Osteoblast (primary cell): ENCODE measurements around the gene PLCG2. TPM values are rescaled to one million over a fixed set of nuclear protein-coding genes. Genes with fewer than 3 reads are reported as not detected.

Source experiments
- DNase-seq: peaks from one replicate; pipeline ENCODE4 v3.0.0; 2011; ENCODE audit warnings: low spot score, mixed read lengths; ENCODE audit not compliant: insufficient read length; ENCODE audit errors: missing footprints
- H2AFZ ChIP-seq: 2 replicates; pipeline ENCODE4 v1.6.0; 2011; ENCODE audit warnings: mild to moderate bottlenecking, low read length
- H3K27ac ChIP-seq: 2 replicates; pipeline ENCODE4 v1.5.1; 2011; ENCODE audit warnings: mild to moderate bottlenecking, low read depth, low read length, moderate library complexity
- H3K27me3 ChIP-seq: 2 replicates; pipeline ENCODE4 v1.6.0; 2012; ENCODE audit warnings: mild to moderate bottlenecking, control low read depth, inconsistent platforms, low read length, moderate library complexity; ENCODE audit not compliant: insufficient read depth
- H3K36me3 ChIP-seq: 2 replicates; pipeline ENCODE4 v1.5.1; 2011; ENCODE audit warnings: mild to moderate bottlenecking, low read length, control low read depth, moderate library complexity; ENCODE audit not compliant: insufficient read depth
- H3K4me1 ChIP-seq: 2 replicates; pipeline ENCODE4 v1.5.1; 2011; ENCODE audit warnings: mild to moderate bottlenecking, low read length, control low read depth, moderate library complexity; ENCODE audit not compliant: insufficient read depth
- H3K4me2 ChIP-seq: 2 replicates; pipeline ENCODE4 v1.6.0; 2011; ENCODE audit warnings: mild to moderate bottlenecking, low read length; ENCODE audit not compliant: insufficient read depth
- H3K4me3 ChIP-seq: fragments of 200-600 bp; sonication (generic); 3 replicates; pipeline ENCODE4 v1.5.1; 2012; ENCODE audit warnings: mild to moderate bottlenecking, low read length, inconsistent platforms; ENCODE audit not compliant: insufficient read depth
- H3K79me2 ChIP-seq: 2 replicates; pipeline ENCODE4 v1.6.0; 2012; ENCODE audit warnings: mild to moderate bottlenecking, low read length, control low read depth, inconsistent platforms; ENCODE audit not compliant: insufficient read depth
- H3K9me3 ChIP-seq: 2 replicates; pipeline ENCODE4 v1.5.1; 2011; ENCODE audit warnings: low read depth, low read length, control low read depth
- H4K20me1 ChIP-seq: 2 replicates; pipeline ENCODE4 v1.6.0; 2012; ENCODE audit warnings: mild to moderate bottlenecking, low read length, control low read depth; ENCODE audit not compliant: insufficient read depth
- total RNA-seq: library from RNA; depleted of rRNA; stranded (reverse); fragments of >200 nt; gene quantifications from 2 replicates; pipeline ENCODE4 v1.2.3, GENCODE V29; 2012
- TF ChIP-seq, protein P1 (sequence below): IDR thresholded peaks from 2 replicates; pipeline ENCODE4 v1.5.1; 2011; ENCODE audit warnings: mild to moderate bottlenecking, low read depth, low read length, moderate library complexity; ENCODE audit errors: extremely low read depth

The PLCG2 gene
- total RNA-seq, 1 donor, result 1.1 TPM

DNA sequence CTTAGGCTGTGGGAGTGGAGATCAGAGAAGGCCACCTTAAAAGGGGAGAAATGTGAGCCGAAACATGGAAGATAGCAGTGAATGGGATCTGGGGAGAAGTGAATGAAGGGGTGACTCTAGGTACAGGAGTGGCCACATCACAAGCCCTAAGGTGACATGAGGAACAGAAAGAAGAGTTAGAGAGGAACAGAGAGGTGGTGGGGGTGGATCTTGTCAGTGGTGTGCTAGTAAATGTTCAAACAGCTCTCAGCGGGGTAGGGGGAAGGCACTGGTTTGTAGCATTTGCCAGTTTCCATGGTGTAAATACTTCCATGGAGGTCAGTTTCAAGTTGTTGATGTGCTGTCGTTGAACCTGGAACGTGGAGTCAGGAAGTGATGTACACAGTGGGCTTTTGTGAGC, 141.4 kb downstream of the PLCG2 start:
- DNase-seq, result no peak
- TF ChIP-seq, protein P1, sequence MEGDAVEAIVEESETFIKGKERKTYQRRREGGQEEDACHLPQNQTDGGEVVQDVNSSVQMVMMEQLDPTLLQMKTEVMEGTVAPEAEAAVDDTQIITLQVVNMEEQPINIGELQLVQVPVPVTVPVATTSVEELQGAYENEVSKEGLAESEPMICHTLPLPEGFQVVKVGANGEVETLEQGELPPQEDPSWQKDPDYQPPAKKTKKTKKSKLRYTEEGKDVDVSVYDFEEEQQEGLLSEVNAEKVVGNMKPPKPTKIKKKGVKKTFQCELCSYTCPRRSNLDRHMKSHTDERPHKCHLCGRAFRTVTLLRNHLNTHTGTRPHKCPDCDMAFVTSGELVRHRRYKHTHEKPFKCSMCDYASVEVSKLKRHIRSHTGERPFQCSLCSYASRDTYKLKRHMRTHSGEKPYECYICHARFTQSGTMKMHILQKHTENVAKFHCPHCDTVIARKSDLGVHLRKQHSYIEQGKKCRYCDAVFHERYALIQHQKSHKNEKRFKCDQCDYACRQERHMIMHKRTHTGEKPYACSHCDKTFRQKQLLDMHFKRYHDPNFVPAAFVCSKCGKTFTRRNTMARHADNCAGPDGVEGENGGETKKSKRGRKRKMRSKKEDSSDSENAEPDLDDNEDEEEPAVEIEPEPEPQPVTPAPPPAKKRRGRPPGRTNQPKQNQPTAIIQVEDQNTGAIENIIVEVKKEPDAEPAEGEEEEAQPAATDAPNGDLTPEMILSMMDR, result no peak
- H3K4me3 ChIP-seq, result no peak overlapping the region

DNA sequence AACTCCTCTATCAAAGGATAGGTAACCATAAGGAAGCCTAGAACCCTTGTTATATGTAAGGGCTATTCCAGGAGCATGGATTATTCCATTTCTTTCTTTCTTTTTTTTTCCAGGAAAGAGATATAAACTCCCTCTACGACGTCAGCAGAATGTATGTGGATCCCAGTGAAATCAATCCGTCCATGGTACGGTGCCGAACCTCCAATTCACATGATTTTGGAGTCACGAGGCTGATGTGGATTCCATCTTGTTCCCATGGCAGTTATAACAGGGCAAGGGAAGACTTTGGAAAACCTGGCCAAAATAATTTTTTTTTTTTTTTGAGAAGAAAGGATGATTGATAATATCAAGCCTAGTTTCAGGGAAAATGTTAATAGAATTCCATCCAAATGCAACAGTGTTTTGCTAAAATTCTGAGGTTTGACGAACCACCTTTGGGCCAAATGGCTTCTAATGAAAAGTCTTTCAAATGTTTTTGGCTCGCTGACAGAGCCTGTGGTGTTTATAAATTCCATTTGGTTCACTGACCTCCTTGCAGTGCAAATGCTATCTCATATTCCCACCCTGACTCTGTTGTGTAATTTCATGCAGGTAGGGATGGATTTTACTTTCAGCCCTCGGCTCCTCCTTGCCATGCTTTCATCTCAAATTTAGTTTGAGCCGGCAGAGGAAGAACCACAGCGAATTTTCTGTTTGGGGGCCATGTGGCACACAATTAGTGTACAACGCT, 142.2 kb downstream of the PLCG2 start:
- Histone ChIP-seq H3K4me3 (no peak overlapping the region), H4K20me1 (no peaks in the 10 kb centered on the region), H3K4me1 (no peaks in the 10 kb centered on the region), H3K27ac (no peak overlapping the region), H3K36me3 (no peaks in the 10 kb centered on the region), H3K9me3 (no peaks in the 10 kb centered on the region), H3K79me2 (no peaks in the 10 kb centered on the region), H3K27me3 (no peaks in the 10 kb centered on the region), H2AFZ (no peak overlapping the region), H3K4me2 (no peak overlapping the region)
- DNase-seq, result no peak
- TF ChIP-seq, protein P1, result no peak

More for the DNA sequence above, 141.4 kb downstream of the PLCG2 start:
- no peaks in the 10 kb centered on the region for H3K4me1 ChIP-seq
- no peak overlapping the region for H3K27ac ChIP-seq
- H3K9me3 ChIP-seq, result no peaks in the 10 kb centered on the region
- no peaks in the 10 kb centered on the region for H3K27me3 ChIP-seq
- H3K36me3 ChIP-seq, result no peaks in the 10 kb centered on the region
- H2AFZ ChIP-seq, result no peak overlapping the region
- H3K4me2 ChIP-seq, result no peak overlapping the region
- no peaks in the 10 kb centered on the region for H4K20me1 ChIP-seq
- no peaks in the 10 kb centered on the region for H3K79me2 ChIP-seq

DNA sequence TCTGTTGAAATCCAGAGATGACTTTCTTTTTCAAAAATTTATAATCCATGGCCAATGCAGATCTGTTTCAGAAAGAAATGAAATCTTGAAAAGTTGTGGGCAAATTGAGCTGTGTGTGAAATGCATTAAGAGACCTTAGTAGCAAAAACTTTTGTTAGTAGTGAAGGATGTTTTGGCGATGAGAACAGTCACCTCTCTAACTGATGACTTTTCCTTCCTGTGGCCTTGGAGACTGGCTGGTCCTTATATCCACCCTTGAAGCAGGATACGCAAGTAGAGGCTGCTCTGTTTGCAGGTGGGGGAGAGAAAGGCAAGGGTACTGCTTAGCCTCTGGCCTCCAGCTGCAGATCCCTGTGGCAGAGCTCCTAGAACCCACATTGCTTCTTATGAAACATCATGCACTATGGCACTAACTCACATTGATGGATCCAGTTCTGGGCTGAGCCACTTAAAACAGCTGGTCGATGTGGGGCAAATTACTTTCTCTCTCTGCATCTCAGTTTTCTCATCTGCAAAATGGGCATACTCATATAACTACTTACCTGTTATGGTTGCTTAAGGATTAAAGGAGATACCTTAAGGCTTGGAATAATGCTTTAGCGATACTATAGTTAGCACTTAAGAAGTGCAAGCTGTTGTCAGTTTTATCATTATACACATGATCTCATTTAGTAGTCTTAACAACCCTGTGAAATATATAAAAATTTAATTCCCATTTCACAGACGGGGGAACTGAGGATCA, 142.9 kb downstream of the PLCG2 start:
- TF ChIP-seq, protein P1, result no peak
- Histone ChIP-seq H3K4me1 (no peaks in the 10 kb centered on the region), H3K36me3 (no peaks in the 10 kb centered on the region), H2AFZ (no peak overlapping the region), H4K20me1 (no peaks in the 10 kb centered on the region), H3K27me3 (no peaks in the 10 kb centered on the region), H3K4me2 (no peak overlapping the region), H3K9me3 (no peaks in the 10 kb centered on the region), H3K79me2 (no peaks in the 10 kb centered on the region), H3K27ac (no peak overlapping the region), H3K4me3 (no peak overlapping the region)
- DNase-seq, result no peak

DNA sequence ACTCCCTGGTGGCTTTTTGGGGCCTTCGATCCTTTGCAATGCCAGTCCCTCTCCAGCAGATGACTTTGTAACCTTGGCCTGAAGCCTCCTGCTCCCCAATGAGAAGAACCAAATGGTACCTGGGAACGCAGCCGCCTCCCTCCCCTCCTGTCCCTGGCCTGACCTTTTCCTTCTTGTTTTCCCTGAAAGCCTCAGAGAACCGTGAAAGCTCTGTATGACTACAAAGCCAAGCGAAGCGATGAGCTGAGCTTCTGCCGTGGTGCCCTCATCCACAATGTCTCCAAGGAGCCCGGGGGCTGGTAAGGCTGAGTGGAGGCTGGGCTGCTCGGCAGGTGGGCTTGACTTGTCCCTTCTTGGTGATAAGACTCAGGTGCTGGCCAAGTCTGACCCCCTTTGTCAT, 144.2 kb downstream of the PLCG2 start:
- Histone ChIP-seq H2AFZ (no peak overlapping the region), H3K9me3 (no peaks in the 10 kb centered on the region), H4K20me1 (no peaks in the 10 kb centered on the region), H3K27ac (no peak overlapping the region), H3K4me1 (no peaks in the 10 kb centered on the region), H3K36me3 (no peaks in the 10 kb centered on the region), H3K27me3 (no peaks in the 10 kb centered on the region), H3K4me2 (no peak overlapping the region), H3K4me3 (no peak overlapping the region), H3K79me2 (no peaks in the 10 kb centered on the region)
- TF ChIP-seq, protein P1, result no peak
- no peak for DNase-seq
